GM19372 (cell line): Measurements from ENCODE around the gene ZDHHC5.
"Not testable (repeated sequence)": the region's sequence is repeated elsewhere in the genome, so short reads cannot be mapped to it uniquely, and the experiment has no call there.

Source experiments
- ATAC-seq: cut with Tn5 transposase; IDR thresholded peaks from one replicate; pipeline ENCODE4 v1.9.1; 2021; ENCODE audit warnings: mild to moderate bottlenecking, low read depth, moderate library complexity; ENCODE audit not compliant: unreplicated experiment

The ZDHHC5 gene

DNA sequence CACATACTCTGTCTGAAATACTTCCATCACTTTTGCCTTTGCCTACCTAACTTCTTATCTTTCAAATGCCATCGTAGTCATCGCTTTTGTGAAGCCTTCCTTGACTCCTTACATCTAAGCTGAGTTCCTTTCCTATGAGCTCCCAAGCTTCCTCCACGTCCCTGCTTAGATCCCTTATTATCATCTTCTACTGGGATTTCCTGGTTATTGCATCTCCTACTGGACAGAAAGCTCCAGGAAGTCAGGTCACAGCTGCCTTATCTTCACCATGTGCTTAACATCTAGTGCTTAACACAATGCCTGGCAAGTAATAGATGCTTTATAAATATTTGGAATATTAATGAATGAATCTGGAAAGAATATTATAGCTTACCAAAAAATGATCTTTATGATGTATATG, 24.1 kb upstream of the ZDHHC5 start:
- ATAC-seq: no peak

DNA sequence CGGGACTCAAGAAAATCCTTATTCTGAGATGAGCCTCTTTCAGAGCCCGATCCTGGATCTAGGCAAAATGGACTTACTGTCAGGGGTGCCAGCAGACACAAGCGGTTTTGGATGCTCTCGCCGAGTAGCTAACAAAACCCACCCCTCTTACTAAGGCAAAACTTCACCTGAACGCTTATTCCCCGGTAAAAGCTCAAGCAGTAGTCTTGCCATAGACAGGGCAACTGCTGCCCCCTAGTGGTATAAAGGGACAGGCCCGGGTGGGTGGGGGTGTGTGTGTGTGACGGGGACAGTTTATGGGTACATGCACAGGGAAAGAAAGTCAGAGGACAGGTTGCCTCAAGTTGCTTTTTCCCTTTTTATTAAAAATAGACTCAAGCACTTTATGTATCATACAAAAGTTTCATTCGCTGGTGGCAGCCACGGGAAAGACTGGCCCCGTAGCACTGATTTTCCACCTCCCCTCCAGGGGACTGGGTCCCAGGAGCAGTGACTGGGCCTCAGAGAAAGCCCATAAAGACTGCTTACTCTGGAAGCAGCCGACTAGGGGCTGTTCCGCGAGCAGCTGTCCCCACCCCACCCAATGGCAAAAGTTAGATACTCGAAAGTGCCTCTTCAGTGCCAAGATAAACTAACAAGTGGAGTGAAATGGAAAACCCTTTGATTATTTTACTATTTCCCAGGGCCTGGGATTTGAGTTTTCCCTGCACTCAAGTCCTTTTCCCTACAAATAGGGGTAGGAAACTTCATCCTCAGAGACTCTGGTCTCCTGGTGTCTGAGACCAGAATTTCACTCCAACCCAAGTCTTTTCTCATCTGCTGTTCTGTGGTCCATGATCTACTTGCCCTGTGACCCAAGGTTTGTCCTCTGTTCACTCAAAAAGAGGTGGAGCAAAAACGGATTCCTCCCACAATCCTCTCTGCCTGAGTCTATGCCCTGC, 22.9 kb upstream of the ZDHHC5 start:
- peak; percentile 66 for ATAC-seq

DNA sequence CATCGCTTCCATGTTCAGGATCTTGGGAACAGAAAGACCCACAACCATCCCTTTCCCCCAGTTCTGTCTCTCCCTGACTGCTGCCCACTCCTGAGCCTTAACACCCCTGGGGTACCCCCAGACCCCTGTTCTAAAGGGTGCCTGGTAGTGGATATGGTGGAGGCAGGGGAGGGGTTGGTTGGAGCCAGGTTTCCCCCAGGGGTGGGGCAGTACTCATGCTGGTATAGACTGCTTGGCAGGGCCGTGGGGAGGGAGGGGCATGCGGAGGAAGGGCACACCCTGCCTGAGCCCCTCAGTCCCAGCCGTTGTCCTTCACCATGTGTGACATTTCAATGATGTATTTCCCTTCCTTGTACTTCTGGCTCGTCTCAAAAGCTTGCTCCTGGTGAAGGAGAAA, 22.2 kb upstream of the ZDHHC5 start:
- no peak for ATAC-seq

DNA sequence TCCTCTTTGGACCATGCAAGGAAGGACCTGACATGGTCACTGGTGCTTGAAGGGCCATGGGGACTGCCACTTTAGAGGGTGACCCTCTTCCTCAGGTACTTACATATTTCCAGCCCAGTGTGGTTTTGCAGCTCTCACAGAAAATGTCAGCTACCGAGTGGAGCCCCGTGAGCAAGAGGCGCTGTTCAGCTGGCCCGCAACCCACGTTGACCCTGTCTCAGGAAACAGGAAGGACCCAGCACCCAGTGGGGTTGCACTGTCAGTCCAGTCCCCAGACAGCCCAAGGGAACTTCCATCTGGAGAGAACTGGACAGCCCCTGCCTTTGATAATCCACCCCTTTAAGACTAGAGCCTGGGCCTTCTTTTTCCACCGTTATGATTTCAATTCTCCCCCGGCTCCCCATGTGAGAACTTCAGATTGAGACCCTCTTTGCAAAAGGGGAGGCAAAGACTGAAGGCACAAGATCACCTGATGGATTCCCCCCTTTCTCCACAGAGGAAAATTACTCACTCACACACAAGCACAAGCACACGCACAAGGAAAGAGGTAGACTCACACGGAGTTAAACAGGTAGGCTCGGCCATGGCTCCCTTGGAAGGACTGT, 21.6 kb upstream of the ZDHHC5 start:
- ATAC-seq: no peak

DNA sequence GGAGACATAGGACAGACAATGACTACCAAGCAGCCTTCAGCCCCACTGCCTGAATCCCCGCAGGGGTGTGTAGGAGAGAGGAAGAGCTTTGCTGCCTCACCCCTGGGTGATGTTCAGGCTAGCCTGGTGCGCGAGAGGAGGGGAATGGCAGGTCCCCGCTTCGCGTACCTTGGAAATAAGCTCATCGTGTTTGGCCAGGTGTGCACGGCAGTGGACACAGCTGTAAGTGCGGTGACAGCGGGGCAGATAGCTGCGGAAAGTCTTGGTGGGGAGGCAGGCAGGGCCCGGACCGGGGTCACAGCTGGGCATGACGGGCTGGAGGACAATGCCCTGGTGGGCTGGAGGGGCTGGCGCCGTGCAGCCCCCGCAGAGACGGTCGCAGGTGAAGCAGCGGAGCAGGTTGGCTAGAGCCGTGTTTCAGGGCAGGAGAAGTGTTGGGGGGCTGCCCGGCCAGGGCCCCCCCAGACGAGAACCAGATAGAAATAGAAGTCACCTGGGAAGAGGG, 21.1 kb upstream of the ZDHHC5 start:
- ATAC-seq: no peak

DNA sequence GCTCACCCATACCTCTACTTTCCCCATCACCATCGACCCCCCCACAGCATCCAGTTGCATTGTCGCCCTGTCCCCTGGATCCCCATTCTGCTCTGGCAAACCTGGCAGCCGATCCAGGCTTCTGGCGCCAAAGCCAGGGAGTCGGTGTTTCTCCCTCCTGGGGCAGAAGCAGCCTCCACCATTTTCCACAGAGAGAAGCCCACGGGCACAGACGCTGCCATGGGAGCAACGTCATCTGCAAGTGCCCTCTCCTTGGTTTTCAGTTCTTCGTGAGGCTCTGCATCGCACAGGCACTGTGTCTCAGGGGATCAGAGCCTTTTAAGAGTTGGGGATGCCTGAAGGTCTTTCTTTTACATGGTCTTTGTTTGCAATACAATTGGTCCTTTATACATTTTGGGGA, 20.5 kb upstream of the ZDHHC5 start:
- ATAC-seq: no peak

DNA sequence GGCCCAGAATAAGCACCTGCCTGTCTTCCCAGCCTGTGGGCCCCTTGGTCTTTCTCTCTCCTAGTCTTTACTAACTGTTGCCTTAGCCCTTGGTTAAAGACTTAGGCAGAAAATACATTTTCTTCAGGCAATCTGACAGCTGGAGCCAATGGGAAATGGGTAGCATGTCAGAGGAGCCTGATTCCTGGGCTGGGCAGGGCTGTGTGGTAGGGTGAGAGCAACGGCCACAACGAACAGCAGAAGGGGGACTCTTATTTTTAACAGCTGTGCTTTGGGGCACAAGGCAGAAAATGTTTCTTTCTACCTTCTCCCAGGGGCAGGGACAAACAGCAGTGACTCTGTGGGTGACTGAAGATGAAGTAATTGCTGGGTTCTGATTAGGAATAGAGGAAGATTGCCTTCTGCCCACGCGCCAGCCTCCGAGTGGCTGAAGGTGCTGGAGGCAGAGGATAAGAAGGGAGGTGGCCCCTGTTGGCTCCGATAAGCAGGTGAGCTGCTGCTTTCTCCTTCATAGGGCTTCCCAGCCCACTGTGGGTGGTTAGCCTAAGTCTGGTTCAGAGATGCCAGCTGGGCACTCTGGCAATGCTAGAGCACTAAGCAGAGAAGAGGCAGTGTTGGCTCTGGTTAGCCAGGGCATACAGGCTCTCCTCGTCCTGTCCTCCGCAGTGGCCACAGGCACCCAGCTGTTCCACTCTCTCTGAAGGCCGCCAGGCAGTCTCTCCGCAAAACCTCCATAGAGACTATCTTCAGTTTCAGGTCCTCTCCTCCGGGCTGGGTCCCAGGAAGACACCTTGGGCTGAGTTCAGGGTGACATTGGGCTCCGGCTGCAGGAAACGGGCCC, 19.7 kb upstream of the ZDHHC5 start:
- ATAC-seq: no peak

DNA sequence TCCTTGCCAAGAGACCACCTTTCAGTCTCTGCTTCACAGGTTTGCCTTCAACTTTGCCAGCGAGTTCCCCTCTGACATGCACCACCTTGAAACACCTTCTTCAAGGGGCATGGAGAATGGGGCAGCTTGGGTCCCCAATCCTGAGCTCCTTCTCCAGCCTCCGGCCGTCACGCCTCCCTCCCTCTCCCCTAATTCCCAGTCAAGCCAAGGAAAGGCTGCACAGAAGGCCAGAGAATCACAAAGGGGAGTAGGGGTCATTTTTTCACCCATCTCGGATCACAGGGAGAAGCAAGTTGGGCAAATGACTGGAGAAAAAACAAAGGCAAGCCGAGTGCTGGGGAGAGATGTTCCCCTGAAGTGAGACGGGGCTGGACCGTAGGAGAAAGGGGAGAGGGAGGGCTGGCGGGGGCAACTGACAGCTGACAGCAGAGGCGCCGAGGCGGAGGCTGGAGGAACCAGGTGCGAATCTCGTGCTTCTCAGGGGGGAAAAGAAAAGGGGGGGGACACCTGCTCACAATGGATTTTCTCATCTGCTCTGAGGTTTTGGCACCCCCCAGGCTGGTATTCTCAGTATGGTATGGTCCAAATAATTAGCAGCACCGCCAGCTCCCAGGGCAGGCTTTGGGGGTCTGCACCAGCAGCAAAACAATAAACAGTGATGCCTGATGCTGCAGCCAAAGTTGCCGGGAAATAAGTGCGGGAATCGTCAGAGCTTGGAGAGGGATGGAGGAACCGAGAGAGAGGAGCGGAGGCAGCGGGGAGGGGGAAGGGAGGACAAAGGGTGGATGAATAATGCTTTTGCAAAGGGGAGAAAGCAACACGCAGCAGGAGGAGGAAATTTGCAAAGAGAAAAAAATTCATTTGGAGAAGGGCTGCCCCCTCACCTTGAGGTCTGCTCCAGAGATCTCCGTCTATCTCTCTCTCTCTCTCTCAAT, 18.8 kb upstream of the ZDHHC5 start:
- no peak for ATAC-seq

DNA sequence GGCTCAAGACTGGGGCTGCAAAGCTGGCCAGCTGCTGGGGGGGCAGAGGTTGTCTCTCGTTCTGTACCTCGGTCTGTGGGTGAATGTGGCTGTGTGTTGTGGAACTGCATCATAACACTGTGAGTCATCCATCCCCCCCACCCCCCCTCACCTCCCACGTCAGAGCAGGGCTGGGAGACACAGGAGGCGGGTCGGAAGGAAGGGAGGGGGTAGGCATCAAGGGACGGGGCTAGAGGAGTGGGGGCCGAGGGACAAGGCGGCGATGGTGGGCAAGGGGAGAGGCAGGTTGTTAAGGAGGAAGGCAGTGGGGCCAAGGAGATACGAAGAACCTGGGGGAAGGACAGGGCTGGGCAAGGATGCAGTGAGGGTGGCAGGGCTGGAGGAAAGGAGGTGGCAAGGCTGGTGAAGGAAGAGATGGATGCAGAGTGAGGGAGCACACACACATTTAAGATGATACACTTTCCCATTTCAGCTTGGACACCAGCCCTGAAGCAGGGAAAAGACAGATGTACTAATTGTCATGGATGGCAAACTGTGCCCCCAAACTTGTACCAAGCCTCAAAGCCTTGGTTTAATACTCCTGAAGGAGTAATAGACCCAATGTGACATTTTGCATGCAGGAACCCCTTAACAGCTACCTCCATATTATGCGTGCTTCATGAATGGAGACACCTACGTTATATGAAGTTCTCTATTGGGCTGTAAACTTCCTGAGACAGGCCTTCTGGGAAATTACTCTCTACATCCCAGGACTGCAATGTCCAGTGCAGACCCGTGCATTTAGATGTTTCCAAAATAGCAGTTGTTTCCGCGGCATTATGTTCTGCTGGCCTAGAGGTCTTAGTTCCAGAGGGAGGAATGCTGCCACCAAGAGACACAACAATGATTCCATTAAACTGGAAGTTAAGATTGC, 17.8 kb upstream of the ZDHHC5 start, which contains the start of gene YPEL4:
Gene YPEL4 (minus strand): TSS at position 87 of the 913 bp plus-strand sequence. CDS start 2,805 bp downstream, outside the sequence.
- ATAC-seq: no peak

DNA sequence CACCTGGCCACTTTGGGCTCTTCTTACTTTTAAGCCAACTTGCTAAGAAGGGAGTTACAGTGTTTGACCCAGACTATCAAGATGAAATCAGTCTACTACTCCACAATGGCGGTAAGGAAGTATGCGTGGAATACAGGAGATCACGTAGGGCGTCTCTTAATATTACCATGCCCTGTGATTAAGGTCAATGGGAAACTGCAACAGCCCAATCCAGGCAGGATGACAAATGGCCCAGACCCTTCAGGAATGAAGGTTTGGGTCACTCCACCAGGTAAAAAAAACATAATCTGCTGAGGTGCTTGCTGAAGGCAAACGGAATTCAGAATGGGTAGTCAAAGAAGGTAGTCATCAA, 17.2 kb upstream of the ZDHHC5 start:
- no peak for ATAC-seq

DNA sequence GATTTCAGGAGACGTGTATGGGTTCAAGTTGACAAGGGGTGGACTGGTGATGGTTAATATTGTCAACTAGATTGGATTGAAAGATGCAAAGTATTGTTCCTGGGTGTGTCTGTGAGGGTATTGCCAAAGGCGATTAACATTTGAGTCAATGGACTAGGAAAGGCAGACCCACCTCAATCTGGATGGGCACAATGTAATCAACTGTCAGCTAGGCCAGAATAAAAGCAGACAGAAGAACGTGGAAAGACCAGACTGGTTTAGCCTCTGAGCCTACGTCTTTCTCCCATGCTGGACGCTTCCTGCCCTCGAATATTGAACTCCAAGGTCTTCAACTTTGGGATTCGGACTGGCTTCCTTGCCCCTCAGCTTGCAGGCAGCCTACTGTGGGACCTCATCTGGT, 16.5 kb upstream of the ZDHHC5 start:
- no peak for ATAC-seq

DNA sequence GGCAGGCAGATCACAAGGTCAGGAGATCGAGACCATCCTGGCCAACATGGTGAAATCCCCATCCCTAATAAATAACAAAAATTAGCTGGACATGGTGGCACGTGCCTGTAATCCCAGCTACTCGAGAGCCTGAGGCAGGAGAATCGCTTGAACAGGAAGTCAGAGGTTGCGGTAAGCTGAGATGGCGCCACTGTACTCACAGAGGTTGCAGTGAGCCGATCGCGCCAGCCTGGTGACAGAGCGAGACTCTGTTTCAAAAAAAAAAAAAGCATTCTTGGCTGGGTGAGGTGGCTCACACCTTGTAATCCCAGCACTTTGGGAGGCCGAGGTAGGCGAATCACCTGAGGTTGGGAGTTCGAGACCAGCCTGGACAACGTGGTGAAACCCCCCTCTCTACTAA, 15.7 kb upstream of the ZDHHC5 start:
- ATAC-seq: not testable (repeated sequence)

DNA sequence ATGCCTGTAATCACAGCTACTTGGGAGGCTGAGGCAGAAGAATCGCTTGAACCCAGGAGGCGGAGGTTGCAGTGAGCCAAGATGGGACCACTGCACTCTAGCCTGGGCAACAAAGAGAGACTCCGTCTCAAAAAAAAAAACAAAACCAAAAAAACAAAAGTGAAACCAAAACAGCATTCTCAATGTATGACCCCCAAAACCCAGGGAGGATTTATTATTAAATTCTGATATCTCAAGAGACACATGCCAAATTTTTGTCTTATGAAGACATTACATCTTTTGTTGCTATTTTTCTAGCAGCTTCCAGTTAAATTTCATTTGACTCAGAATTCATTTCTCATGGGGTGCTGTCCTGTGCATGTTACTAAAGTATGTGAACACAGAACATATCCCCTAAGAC, 15.3 kb upstream of the ZDHHC5 start:
- no peak for ATAC-seq

DNA sequence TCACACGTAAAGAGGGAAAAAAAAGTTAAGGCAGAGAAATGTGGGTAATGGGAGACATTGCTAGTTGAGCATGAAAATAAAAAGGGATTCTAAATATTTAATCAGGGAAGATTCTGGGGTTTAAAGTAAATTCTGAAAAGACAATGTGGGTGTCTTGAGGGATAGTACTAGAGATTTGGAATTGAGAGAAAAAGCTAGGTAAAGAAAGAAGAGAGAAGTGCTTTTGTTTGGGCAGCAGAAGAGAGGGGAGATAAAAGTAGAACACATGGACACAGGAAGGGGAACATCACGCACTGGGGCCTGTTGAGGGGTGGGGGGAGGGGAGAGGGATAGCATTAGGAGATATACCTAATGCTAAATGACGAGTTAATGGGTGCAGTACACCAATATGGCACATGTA, 14.8 kb upstream of the ZDHHC5 start:
- no peak for ATAC-seq

DNA sequence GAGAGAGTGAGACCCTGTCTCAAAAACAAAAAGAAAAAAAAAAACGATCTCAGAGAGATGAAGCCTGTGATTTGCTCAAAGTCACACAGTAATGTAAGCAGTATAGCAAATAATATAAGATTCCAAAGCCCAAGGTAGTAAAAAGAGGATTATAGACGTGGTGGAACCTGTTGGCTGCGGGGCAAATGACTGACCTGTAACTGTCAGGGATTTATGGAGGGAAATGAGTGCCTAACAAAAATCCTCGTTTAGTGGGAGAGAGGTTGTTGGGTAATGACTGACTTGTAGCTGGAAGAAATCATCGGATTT, 11.1 kb upstream of the ZDHHC5 start:
- no peak for ATAC-seq

DNA sequence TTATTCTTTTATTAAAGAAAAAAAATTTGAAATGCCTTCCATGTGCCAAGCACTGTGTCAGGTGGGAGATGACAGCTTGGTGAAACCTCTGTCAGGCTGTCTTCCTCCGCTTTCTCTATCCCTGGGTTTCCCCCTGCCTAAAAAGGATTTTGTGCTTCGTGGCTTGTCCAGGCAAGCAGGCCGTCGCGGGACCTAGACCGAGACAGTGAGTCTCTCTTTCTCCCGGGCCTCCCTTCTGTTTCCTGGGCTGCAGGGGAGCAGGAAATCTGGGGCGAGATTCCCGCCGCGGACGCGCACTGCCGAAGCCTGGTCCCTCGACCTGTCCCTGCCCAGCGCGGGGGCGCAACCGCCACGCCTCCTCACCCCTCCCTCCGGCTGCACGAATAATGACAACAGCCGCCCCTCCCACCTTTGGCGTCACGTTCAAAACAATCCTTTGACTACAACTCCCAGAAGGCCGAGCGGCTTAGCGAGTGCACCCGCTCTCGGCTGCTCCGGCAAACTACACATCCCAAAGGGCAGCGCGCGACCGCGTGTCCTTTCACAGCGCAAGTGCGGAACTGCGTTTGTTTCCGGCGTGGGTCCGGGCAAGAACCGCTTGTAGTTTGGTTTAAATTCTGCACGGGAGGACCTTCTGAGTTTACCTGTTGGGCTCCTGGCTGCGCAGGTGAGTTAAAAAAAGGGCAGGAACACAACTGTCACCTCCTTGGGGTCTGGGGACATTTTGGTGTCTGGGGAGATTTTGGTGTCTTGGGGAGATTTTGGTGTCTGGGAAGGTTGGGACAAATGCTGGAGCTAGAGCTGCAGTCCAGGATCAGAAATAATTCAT, 10.5 kb upstream of the ZDHHC5 start, which contains the start of gene CLP1:
Gene CLP1 (plus strand): TSS at position 569 of the 829 bp plus-strand sequence. CDS start 1,715 bp downstream, outside the sequence.
- peak; percentile 99 for ATAC-seq

DNA sequence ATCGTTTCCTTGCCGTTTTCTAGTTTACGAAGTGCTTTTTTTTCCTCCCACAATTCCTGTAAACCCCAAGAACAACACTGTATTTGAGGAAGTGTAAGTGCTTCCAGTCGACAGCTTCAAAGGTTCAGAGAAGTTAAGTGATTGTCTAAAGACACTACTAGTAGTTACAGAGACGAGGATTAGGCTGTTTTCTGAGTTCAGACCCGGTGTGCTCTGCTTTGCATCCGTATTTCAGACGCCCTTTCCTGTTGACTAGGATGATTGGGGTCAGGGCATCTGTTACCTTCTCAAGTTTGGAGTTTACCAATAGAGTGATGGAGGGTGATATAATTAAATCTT, 9.9 kb upstream of the ZDHHC5 start:
- ATAC-seq: no peak

DNA sequence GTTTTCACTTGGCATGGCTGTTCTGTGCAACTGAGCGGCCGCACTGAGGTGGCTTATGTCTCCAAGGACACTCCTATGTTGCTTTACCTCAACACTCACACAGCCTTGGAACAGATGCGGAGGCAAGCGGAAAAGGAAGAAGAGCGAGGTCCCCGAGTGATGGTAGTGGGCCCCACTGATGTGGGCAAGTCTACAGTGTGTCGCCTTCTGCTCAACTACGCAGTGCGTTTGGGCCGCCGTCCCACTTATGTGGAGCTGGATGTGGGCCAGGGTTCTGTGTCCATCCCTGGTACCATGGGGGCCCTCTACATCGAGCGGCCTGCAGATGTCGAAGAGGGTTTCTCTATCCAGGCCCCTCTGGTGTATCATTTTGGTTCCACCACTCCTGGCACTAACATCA, 8.2 kb upstream of the ZDHHC5 start:
- ATAC-seq: no peak
